ENCODE results near the gene NLRC5. TPM values are rescaled to one million over a fixed set of nuclear protein-coding genes. Genes with fewer than 3 reads are reported as not detected.

The NLRC5 gene
- total RNA-seq, 4 donors from 2014 or later: 20.6 to 189 (median 43.2) TPM

DNA sequence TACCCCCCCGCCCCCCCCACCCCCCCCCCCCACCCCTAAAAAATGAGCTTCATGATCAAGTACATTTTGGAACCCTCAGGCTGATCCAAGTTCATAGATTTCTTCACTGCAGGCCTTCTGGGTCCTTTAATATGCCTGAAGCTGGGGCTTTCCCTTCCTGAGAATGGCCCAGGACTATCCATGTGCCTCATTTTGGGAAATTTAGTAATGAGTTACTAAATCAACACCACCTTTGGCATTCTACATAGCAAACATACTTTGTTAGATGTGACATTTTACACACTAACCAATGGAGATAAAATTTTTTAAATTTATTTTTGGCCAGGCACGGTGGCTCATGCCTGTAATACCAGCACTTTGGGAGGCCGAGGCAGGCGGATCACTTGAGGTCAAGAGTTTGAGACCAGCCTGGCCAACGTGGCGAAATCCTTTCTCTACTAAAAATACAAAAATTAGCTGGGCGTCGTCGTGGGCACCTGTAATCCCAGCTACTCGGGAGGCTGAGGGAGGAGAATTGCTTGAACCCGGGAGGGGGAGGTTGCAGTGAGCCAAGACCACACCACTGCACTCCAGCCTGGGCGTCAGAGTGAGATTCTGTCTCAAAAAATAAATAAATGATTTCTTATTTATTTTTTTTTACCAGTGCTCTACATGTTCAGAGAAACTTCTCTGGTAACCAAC is 43.4 kb upstream of the NLRC5 start:
- no peak for TF ChIP-seq CTCF (IDR thresholded peaks at IDR 0.05)
- DNase-seq (ENCODE audit: low spot score) (no peak), ATAC-seq (ENCODE audit: low FRiP score) (no peak)

DNA sequence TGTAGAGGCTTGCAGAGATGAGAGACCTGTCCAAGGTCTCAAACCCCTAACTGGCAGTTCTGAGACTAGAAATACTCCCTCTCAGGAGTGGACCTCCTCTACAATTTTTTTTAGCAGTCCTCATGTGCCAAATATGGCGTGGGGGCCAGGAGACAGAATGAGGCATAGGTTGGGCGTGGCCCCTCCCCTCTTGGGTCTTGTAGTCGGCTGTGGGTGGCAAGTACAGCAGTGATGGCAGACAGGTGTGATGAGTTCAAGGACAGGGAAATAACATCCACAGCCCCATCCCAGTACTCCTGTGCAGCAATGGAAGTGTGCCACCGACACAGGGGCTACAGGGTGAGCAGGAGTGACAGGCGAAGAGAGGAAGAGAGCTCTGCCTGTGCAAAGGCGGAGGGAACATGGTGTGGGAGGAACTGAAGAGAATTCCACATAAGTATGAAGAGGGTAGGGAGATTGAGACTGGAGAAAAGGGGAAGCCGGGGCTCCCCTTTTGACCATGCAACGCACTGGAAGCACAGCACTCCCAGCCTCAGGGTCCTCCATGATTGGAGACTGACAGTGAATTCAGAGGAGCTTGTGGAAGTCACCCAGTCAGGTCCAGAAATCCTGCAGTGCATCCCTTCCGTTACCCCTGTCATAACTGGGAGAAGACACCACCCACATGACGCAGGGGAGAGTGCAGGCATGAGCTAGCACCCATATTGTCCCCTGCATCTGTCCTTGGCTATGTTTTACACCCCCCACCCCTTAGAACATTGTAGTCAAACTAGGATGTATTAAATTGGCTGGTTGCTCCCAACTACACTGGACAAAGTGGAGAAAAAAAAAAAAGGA is 42.4 kb upstream of the NLRC5 start:
- peak; percentile 43 for ATAC-seq (ENCODE audit: low FRiP score)
- no peak for DNase-seq (ENCODE audit: low spot score)
- no peak for TF ChIP-seq CTCF (IDR thresholded peaks at IDR 0.05)

DNA sequence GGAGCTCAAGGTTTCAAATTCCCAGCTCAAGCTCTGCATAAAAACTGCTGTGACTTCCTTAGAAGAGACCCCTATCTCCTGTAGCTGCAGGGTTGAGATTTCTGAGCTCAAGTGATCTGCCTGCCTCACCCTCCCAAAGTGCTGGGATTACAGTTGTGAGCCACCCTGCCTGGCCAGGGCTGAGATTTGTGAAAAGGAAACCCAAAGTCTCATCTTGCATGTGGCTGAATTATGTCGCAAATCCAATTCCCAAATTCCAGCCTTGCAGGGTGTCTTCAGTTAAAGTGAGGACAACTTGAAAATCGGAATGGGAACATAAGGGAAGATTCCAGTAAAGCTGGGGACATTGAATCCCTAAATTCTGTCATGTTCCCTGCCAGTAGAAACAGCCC is 41.8 kb upstream of the NLRC5 start:
- TF ChIP-seq CTCF (IDR thresholded peaks at IDR 0.05): no peak
- ATAC-seq (ENCODE audit: low FRiP score): no peak

GRCh38 chr16:56948234-56948633 is 41.1 kb upstream of the NLRC5 start:
- no peak for ATAC-seq (ENCODE audit: low FRiP score)
- DNase-seq (ENCODE audit: low spot score): no peak
- no peak for TF ChIP-seq CTCF (IDR thresholded peaks at IDR 0.05)

More for the DNA sequence above, 41.8 kb upstream of the NLRC5 start:
- no peak for DNase-seq (ENCODE audit: low spot score)

GRCh38 chr16:56950051-56950450 is 39.3 kb upstream of the NLRC5 start:
- no peak for TF ChIP-seq CTCF (IDR thresholded peaks at IDR 0.05)
- no peak for ATAC-seq (ENCODE audit: low FRiP score)
- no peak for DNase-seq (ENCODE audit: low spot score)

DNA sequence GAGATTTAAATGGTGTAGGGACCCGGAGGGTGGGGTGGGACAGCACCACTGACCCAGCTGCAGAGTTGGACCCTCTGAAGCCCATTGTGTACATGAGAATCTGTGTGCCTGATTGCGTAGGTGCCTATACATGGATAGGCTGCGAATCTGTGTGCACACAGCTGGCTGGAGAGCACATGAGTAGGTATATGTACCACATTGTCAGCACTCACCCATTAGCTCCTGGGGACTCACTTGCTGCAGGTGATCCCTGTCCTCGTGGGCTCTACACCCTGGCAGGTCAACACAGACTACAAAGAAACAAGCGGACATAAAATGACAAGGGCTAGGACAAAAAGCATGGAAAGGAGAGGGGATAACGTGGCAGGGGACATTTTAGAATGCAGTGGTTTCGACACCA is 38.9 kb upstream of the NLRC5 start:
- TF ChIP-seq CTCF (IDR thresholded peaks at IDR 0.05): no peak
- ATAC-seq (ENCODE audit: low FRiP score) (no peak), DNase-seq (ENCODE audit: low spot score) (no peak)

Data from omental fat pad (tissue), 4 donors.